H9 (cell line): ENCODE measurements around the gene CHD6. TPM values are rescaled to one million over a fixed set of nuclear protein-coding genes. Genes with fewer than 3 reads are reported as not detected.

Experiments used
- DNase-seq: peaks from one replicate; pipeline ENCODE4 v3.0.0-alpha.2; 2017
- H2AFZ ChIP-seq: one replicate; pipeline ENCODE4 v1.6.1; 2013; ENCODE audit warnings: mild to moderate bottlenecking, low read length, control low read depth, moderate library complexity
- H2AK5ac ChIP-seq: 2 replicates; pipeline ENCODE4 v1.6.1; 2013; ENCODE audit warnings: low read length, control low read depth, mixed read lengths; ENCODE audit not compliant: insufficient read length
- H2BK120ac ChIP-seq: one replicate; pipeline ENCODE4 v1.6.1; 2013; ENCODE audit warnings: low read depth, mild to moderate bottlenecking, low read length, control low read depth, inconsistent platforms; ENCODE audit not compliant: poor library complexity, severe bottlenecking
- H2BK12ac ChIP-seq: 2 replicates; pipeline ENCODE4 v1.6.1; 2013; ENCODE audit warnings: low read length, control low read depth, mixed read lengths, low read depth; ENCODE audit not compliant: insufficient read length
- H2BK15ac ChIP-seq: 2 replicates; pipeline ENCODE4 v1.6.1; 2013; ENCODE audit warnings: low read depth, low read length, control low read depth
- H2BK20ac ChIP-seq: one replicate; pipeline ENCODE4 v1.6.1; 2013; ENCODE audit warnings: low read depth, mild to moderate bottlenecking, low read length, control low read depth, inconsistent platforms; ENCODE audit not compliant: poor library complexity, severe bottlenecking
- H2BK5ac ChIP-seq: 2 replicates; pipeline ENCODE4 v1.6.1; 2013; ENCODE audit warnings: low read length, control low read depth, mixed read lengths; ENCODE audit not compliant: insufficient read length
- H3K14ac ChIP-seq: 2 replicates; pipeline ENCODE4 v1.6.1; 2013; ENCODE audit warnings: low read length, control low read depth; ENCODE audit not compliant: insufficient read depth
- H3K18ac ChIP-seq: 2 replicates; pipeline ENCODE4 v1.6.1; 2013; ENCODE audit warnings: low read depth, mild to moderate bottlenecking, mixed read lengths, low read length, control low read depth; ENCODE audit not compliant: insufficient read length
- H3K23ac ChIP-seq: 2 replicates; pipeline ENCODE4 v1.6.1; 2013; ENCODE audit warnings: low read length, control low read depth, mixed read lengths, low read depth; ENCODE audit not compliant: insufficient read length
- H3K23me2 ChIP-seq: 2 replicates; pipeline ENCODE4 v1.6.1; 2013; ENCODE audit warnings: low read depth, mild to moderate bottlenecking, mixed read lengths, low read length, control low read depth; ENCODE audit not compliant: insufficient read length, poor library complexity, severe bottlenecking
- H3K27ac ChIP-seq: 2 replicates; pipeline ENCODE4 v1.5.1; 2013; ENCODE audit warnings: low read length, control low read depth, mixed read lengths, low read depth; ENCODE audit not compliant: insufficient read length
- H3K27me3 ChIP-seq: 2 replicates; pipeline ENCODE4 v1.6.1; 2013; ENCODE audit warnings: low read length, control low read depth, inconsistent platforms; ENCODE audit not compliant: insufficient read depth
- H3K4ac ChIP-seq: 2 replicates; pipeline ENCODE4 v1.6.1; 2013; ENCODE audit warnings: low read depth, mild to moderate bottlenecking, control low read depth, inconsistent platforms, low read length, moderate library complexity
- H3K4me1 ChIP-seq: 2 replicates; pipeline ENCODE4 v1.6.1; 2013; ENCODE audit warnings: low read length, control low read depth, inconsistent platforms; ENCODE audit not compliant: insufficient read depth
- H3K4me2 ChIP-seq: 2 replicates; pipeline ENCODE4 v1.6.1; 2013; ENCODE audit warnings: low read length, control low read depth, mixed read lengths; ENCODE audit not compliant: insufficient read length, insufficient read depth
- H3K56ac ChIP-seq: 2 replicates; pipeline ENCODE4 v1.6.1; 2013; ENCODE audit warnings: low read depth, mild to moderate bottlenecking, mixed read lengths, low read length, control low read depth; ENCODE audit not compliant: insufficient read length
- H3K79me1 ChIP-seq: 2 replicates; pipeline ENCODE4 v1.6.1; 2013; ENCODE audit warnings: low read depth, mild to moderate bottlenecking, moderate library complexity, low read length, control low read depth, inconsistent platforms; ENCODE audit not compliant: insufficient read depth, poor library complexity, severe bottlenecking
- H3K79me2 ChIP-seq: 2 replicates; pipeline ENCODE4 v1.6.1; 2013; ENCODE audit warnings: low read length, control low read depth, inconsistent platforms; ENCODE audit not compliant: insufficient read depth
- H3K9ac ChIP-seq: 2 replicates; pipeline ENCODE4 v1.6.1; 2013; ENCODE audit warnings: low read length, control low read depth, mixed read lengths; ENCODE audit not compliant: insufficient read length; ENCODE audit errors: extremely low read depth
- H3K9me3 ChIP-seq: one replicate; pipeline ENCODE4 v1.6.1; 2013; ENCODE audit warnings: low read depth, low read length, inconsistent platforms; ENCODE audit not compliant: control insufficient read depth
- H3T11ph ChIP-seq: one replicate; pipeline ENCODE4 v1.6.1; 2013; ENCODE audit warnings: mild to moderate bottlenecking, low read length, control low read depth, inconsistent platforms
- H4K20me1 ChIP-seq: one replicate; pipeline ENCODE4 v1.6.1; 2013; ENCODE audit not compliant: control insufficient read depth, insufficient read length, insufficient read depth
- H4K5ac ChIP-seq: 2 replicates; pipeline ENCODE4 v1.6.1; 2013; ENCODE audit warnings: low read depth, mild to moderate bottlenecking, mixed read lengths, low read length, control low read depth; ENCODE audit not compliant: insufficient read length
- H4K8ac ChIP-seq: replicated peaks from 2 replicates; pipeline ENCODE4 v1.6.1; 2013; ENCODE audit warnings: low read length, control low read depth, mixed read lengths, low read depth; ENCODE audit not compliant: insufficient read length
- H4K91ac ChIP-seq: 2 replicates; pipeline ENCODE4 v1.6.1; 2013; ENCODE audit warnings: low read depth, mild to moderate bottlenecking, moderate library complexity, mixed read lengths, low read length, control low read depth; ENCODE audit not compliant: insufficient read length
- H3K27ac Mint-ChIP-seq, 3 experiments: 2 replicates in 2 of 3; 3 replicates in 1 of 3; pipeline ENCODE4 v1.8.0; 2020 to 2021; ENCODE audit warnings: mixed read lengths in 3 of 3, mild to moderate bottlenecking in 1 of 3, moderate library complexity in 1 of 3
- H3K27me3 Mint-ChIP-seq: 2 replicates; pipeline ENCODE4 v1.8.0; 2021; ENCODE audit warnings: low read depth, mild to moderate bottlenecking, moderate library complexity, mixed read lengths
- H3K36me3 Mint-ChIP-seq, 3 experiments: 2 replicates in 2 of 3; 3 replicates in 1 of 3; pipeline ENCODE4 v1.8.0; 2020 to 2021; ENCODE audit warnings: low read depth in 3 of 3, mixed read lengths in 3 of 3; ENCODE audit not compliant: insufficient read depth in 1 of 3
- H3K4me1 Mint-ChIP-seq, 2 experiments: 2 replicates each; pipeline ENCODE4 v1.8.0; 2020; ENCODE audit warnings: mixed read lengths in 2 of 2
- H3K4me3 Mint-ChIP-seq, 2 experiments: 2 replicates in 1 of 2; 3 replicates in 1 of 2; pipeline ENCODE4 v1.8.0; 2020 to 2021; ENCODE audit warnings: mild to moderate bottlenecking in 2 of 2, mixed read lengths in 2 of 2, moderate library complexity in 1 of 2
- H3K9me3 Mint-ChIP-seq, 2 experiments: 2 replicates in 1 of 2; 3 replicates in 1 of 2; pipeline ENCODE4 v1.8.0; 2020; ENCODE audit warnings: mild to moderate bottlenecking in 2 of 2, mixed read lengths in 2 of 2, moderate library complexity in 1 of 2
- CTCF ChIP-seq: fragments of 200-600 bp; sonication (generic); conservative IDR thresholded peaks from 3 replicates; pipeline ENCODE4 v1.8.0; 2021; ENCODE audit warnings: antibody characterized with exemption, mild to moderate bottlenecking
- WGBS: extraction: QIAGEN DNeasy Blood & Tissue Kit; methylation state at CpG from one replicate; pipeline ENCODE4 v1.1.7; 2013; ENCODE audit warnings: missing lambda C conversion rate, low lambda C conversion rate, mixed read lengths; ENCODE audit not compliant: insufficient read length; ENCODE audit errors: extremely low coverage; 5-methylcytosine and 5-hydroxymethylcytosine counted together
- total RNA-seq: library from RNA; stranded (reverse); gene quantifications from 2 replicates; pipeline ENCODE4 v1.2.1, GENCODE V29; 2021

The CHD6 gene
- total RNA-seq, 1 experiment from 2014 or later = 51.5 TPM

- Histone ChIP-seq H3K79me2 (peaks cover 15% of the 10 kb centered on the region; the same call in 1 of the 2 replicates), H3K23ac (no peak overlapping the region), H3K27me3 (no peaks in the 10 kb centered on the region), H2BK12ac (no peak overlapping the region), H2BK120ac (no peak overlapping the region), H4K5ac (no peak overlapping the region), H4K91ac (no peak overlapping the region), H4K8ac (no peak overlapping the region), H3K79me1 (peaks cover 11% of the 10 kb centered on the region), H3K4me2 (no peak overlapping the region), H3K18ac (no peak overlapping the region), H3K9me3 (peaks cover 7% of the 10 kb centered on the region), H2BK15ac (no peak overlapping the region), H3K23me2 (no peaks in the 10 kb centered on the region), H3K27ac (no peak overlapping the region), H2AK5ac (no peak overlapping the region), H3K56ac (no peak overlapping the region), H3T11ph (no peak overlapping the region), H3K14ac (no peak overlapping the region), H2BK5ac (no peak overlapping the region), H2BK20ac (no peak overlapping the region), H4K20me1 (no peaks in the 10 kb centered on the region), H3K4ac (no peak overlapping the region), H3K4me1 (peaks cover 5% of the 10 kb centered on the region; the same call in 1 of the 2 replicates), H3K9ac (no peak overlapping the region), H2AFZ (no peak overlapping the region)
- no peak for DNase-seq
- TF ChIP-seq CTCF = no peak
- WGBS = no CpG with 5 or more reads among the region's 5 CpGs
- peaks cover 41 to 50% (median 44%) of the 10 kb centered on the region in 3 experiments for H3K36me3 Mint-ChIP-seq
- peaks cover 29 to 32% of the 10 kb centered on the region in 2 experiments for H3K9me3 Mint-ChIP-seq
- peaks cover 10 to 19% of the 10 kb centered on the region in 2 experiments for H3K4me1 Mint-ChIP-seq
- H3K4me3 Mint-ChIP-seq = no peak overlapping the region
- H3K27ac Mint-ChIP-seq = peak overlapping the region in 1 of 3 experiments; percentile 22; a peak in 2 of 7 replicates
- no peaks in the 10 kb centered on the region for H3K27me3 Mint-ChIP-seq
These were observed 65.7 kb downstream of the CHD6 start for GRCh38 chr20:41552295-41553068.
